Measurements from ENCODE around the gene CUL3. TPM values are rescaled to one million over a fixed set of nuclear protein-coding genes. Genes with fewer than 3 reads are reported as not detected.
A peak's percentile ranks its signal among the peaks of the same experiment; 100 is the strongest.
"Not testable (repeated sequence)": the region's sequence is repeated elsewhere in the genome, so short reads cannot be mapped to it uniquely, and the experiment has no call there.

Gene CUL3
- total and polyA plus RNA-seq, 2 experiments from 2014 or later: 66.4 to 79.0 TPM

GRCh38 chr2:224524657-224525056, 60.5 kb downstream of the CUL3 start:
- Histone ChIP-seq H3K36me3 (replicated peaks; ENCODE audit: insufficient read depth, low read depth) (no peaks in the 10 kb centered on the region), H4K20me1 (ENCODE audit: insufficient read depth, poor library complexity, severe bottlenecking) (peaks cover 63% of the 10 kb centered on the region), H3K4me2 (no peak overlapping the region), H2AFZ (no peak overlapping the region), H3K4me3 (no peak overlapping the region), H3K4me1 (ENCODE audit: insufficient read depth) (peaks cover 30% of the 10 kb centered on the region), H3K9me3 (ENCODE audit: low read depth) (no peaks in the 10 kb centered on the region), H3K79me2 (peaks cover 97% of the 10 kb centered on the region), H3K9me2 (replicated peaks; ENCODE audit: insufficient read depth) (no peaks in the 10 kb centered on the region), H3K27me3 (no peaks in the 10 kb centered on the region), H3K27ac (peak overlapping the region; percentile 21)
- DNase-seq (ENCODE audit: low spot score): no peak
- 96% methylated on average over 2 of the region's 2 CpGs for WGBS (ENCODE audit: low lambda C conversion rate, missing lambda C conversion rate)
- no peak for TF ChIP-seq EZH2phosphoT487 (IDR thresholded peaks at IDR 0.05; ENCODE audit: low read depth, severe bottlenecking, unreplicated experiment)
- TF ChIP-seq, protein P1, sequence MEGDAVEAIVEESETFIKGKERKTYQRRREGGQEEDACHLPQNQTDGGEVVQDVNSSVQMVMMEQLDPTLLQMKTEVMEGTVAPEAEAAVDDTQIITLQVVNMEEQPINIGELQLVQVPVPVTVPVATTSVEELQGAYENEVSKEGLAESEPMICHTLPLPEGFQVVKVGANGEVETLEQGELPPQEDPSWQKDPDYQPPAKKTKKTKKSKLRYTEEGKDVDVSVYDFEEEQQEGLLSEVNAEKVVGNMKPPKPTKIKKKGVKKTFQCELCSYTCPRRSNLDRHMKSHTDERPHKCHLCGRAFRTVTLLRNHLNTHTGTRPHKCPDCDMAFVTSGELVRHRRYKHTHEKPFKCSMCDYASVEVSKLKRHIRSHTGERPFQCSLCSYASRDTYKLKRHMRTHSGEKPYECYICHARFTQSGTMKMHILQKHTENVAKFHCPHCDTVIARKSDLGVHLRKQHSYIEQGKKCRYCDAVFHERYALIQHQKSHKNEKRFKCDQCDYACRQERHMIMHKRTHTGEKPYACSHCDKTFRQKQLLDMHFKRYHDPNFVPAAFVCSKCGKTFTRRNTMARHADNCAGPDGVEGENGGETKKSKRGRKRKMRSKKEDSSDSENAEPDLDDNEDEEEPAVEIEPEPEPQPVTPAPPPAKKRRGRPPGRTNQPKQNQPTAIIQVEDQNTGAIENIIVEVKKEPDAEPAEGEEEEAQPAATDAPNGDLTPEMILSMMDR (IDR thresholded peaks at IDR 0.05; ENCODE audit: poor library complexity): no peak
- TF ChIP-seq EZH2 (IDR thresholded peaks at IDR 0.05; ENCODE audit: borderline replicate concordance): no peak

GRCh38 chr2:224523626-224524577, 61.3 kb downstream of the CUL3 start:
- Histone ChIP-seq H3K4me3 (no peak overlapping the region), H3K9me3 (ENCODE audit: low read depth) (no peaks in the 10 kb centered on the region), H3K9me2 (replicated peaks; ENCODE audit: insufficient read depth) (no peaks in the 10 kb centered on the region), H3K4me1 (ENCODE audit: insufficient read depth) (peaks cover 33% of the 10 kb centered on the region), H2AFZ (no peak overlapping the region), H3K36me3 (replicated peaks; ENCODE audit: insufficient read depth, low read depth) (no peaks in the 10 kb centered on the region), H3K4me2 (no peak overlapping the region), H3K79me2 (peaks cover 98% of the 10 kb centered on the region), H3K27ac (peak overlapping the region; percentile 21), H3K27me3 (no peaks in the 10 kb centered on the region), H4K20me1 (ENCODE audit: insufficient read depth, poor library complexity, severe bottlenecking) (peaks cover 71% of the 10 kb centered on the region)
- no peak for DNase-seq (ENCODE audit: low spot score)
- TF ChIP-seq, protein P1 (IDR thresholded peaks at IDR 0.05; ENCODE audit: poor library complexity): no peak
- TF ChIP-seq EZH2phosphoT487 (IDR thresholded peaks at IDR 0.05; ENCODE audit: low read depth, severe bottlenecking, unreplicated experiment) (no peak), EZH2 (IDR thresholded peaks at IDR 0.05; ENCODE audit: borderline replicate concordance) (no peak)
- WGBS (ENCODE audit: low lambda C conversion rate, missing lambda C conversion rate): 89% methylated on average over 6 of the region's 6 CpGs

DNA sequence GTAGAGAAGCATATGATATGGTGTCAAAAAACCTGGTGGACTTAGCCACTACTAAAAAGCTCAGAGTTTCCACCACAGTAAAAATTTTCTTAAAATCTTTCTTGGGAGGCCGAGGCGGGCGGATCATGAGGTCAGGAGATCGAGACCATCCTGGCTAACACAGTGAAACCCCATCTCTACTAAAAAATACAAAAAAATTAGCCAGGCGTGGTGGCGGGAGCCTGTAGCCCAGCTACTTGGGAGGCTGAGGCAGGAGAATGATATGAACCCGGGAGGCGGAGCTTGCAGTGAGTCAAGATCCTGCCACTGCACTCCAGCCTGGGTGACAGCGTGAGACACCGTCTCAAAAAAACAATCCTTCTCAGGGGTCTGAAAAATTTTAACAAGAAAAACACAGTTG, 62.7 kb downstream of the CUL3 start:
- over 99% methylated on average over 10 of the region's 10 CpGs for WGBS (ENCODE audit: low lambda C conversion rate, missing lambda C conversion rate)
- H4K20me1 ChIP-seq (ENCODE audit: insufficient read depth, poor library complexity, severe bottlenecking): peaks cover 73% of the 10 kb centered on the region
- H3K79me2 ChIP-seq: peaks cover 98% of the 10 kb centered on the region

DNA sequence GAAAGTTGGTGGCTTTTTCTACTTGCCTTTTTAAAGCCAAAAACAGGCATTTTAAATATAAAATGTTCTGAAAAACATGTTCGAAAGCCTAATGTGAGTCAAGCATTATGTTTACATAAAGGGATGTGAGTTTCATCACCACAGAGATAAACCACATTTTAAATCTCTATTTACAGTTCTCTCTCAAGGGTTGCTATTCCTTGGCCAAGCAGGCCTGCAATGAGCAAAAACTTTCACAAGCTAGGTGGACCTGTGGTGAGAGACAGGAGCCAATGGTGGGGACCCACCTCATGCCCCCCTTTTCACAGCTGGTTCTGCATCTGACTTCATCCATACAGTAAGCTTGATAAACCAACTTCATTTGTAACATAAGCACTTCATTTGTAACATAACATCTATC, 65.1 kb downstream of the CUL3 start:
- H4K20me1 ChIP-seq (ENCODE audit: insufficient read depth, poor library complexity, severe bottlenecking): peaks cover 66% of the 10 kb centered on the region
- no peaks in the 10 kb centered on the region for H3K9me2 ChIP-seq (replicated peaks; ENCODE audit: insufficient read depth)
- no peak overlapping the region for H3K4me3 ChIP-seq
- H3K27me3 ChIP-seq: no peaks in the 10 kb centered on the region
- H3K4me2 ChIP-seq: peak overlapping the region; percentile 38
- TF ChIP-seq, protein P1 (IDR thresholded peaks at IDR 0.05; ENCODE audit: poor library complexity): no peak
- no peak for TF ChIP-seq EZH2 (IDR thresholded peaks at IDR 0.05; ENCODE audit: borderline replicate concordance)
- peaks cover 100% of the 10 kb centered on the region for H3K79me2 ChIP-seq
- H3K4me1 ChIP-seq (ENCODE audit: insufficient read depth): peaks cover 29% of the 10 kb centered on the region
- no peaks in the 10 kb centered on the region for H3K36me3 ChIP-seq (replicated peaks; ENCODE audit: insufficient read depth, low read depth)
- WGBS (ENCODE audit: low lambda C conversion rate, missing lambda C conversion rate): 64% methylated on average over 1 of the region's 1 CpG
- DNase-seq (ENCODE audit: low spot score): no peak
- H3K27ac ChIP-seq: no peak overlapping the region
- H2AFZ ChIP-seq: no peak overlapping the region
- no peaks in the 10 kb centered on the region for H3K9me3 ChIP-seq (ENCODE audit: low read depth)

More for the DNA sequence above, 62.7 kb downstream of the CUL3 start:
- H2AFZ ChIP-seq; H3K4me3 ChIP-seq; H3K27me3 ChIP-seq; DNase-seq (ENCODE audit: low spot score); H3K4me2 ChIP-seq; H3K36me3 ChIP-seq (replicated peaks; ENCODE audit: insufficient read depth, low read depth); H3K27ac ChIP-seq; H3K9me2 ChIP-seq (replicated peaks; ENCODE audit: insufficient read depth); H3K9me3 ChIP-seq (ENCODE audit: low read depth): not testable (repeated sequence)
- H3K4me1 ChIP-seq (ENCODE audit: insufficient read depth): peaks cover 35% of the 10 kb centered on the region

All from hepatocyte (in vitro differentiated cells).